ENCODE measurements around the gene TMEM26. TPM values are rescaled to one million over a fixed set of nuclear protein-coding genes. Genes with fewer than 3 reads are reported as not detected.
A peak's percentile ranks its signal among the peaks of the same experiment; 100 is the strongest.

TMEM26 gene
- total RNA-seq, 1 donor from 2014 or later, result not detected

DNA sequence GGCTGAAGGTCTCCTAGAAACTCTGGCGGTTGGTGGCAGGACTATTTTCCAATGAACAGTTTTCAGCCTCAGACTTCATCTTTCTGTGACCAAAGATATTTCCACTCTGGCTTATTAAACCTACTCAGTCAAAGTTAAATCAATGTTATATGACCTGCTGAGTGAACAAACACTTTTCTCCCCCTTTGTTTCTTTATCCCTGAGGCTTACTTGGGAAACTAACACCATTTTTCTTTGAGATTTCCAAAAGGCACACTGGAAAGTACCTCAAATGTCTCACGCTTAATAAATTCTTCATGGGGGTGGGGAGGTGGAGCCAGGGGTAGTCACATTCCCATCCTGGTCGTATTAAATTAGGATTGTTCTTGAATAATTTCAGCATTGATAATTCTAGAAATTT, 1.8 kb downstream of the TMEM26 start:
- Mint-ChIP-seq H3K27me3 (ENCODE audit: insufficient read depth, low read depth) (peaks cover 24% of the 10 kb centered on the region), H3K4me1 (peaks cover 15% of the 10 kb centered on the region), H3K4me3 (peak overlapping the region; percentile 43), H3K36me3 (no peaks in the 10 kb centered on the region), H3K9me3 (no peaks in the 10 kb centered on the region), H3K27ac (no peak overlapping the region)
- TF ChIP-seq CTCF (IDR thresholded peaks at IDR 0.05) (no peak), EZH2 (IDR thresholded peaks at IDR 0.05) (no peak), EZH2phosphoT487 (IDR thresholded peaks at IDR 0.05) (no peak)
- Histone ChIP-seq H3K36me3 (no peaks in the 10 kb centered on the region), H2AFZ (replicated peaks) (no peak overlapping the region), H3F3A (ENCODE audit: low read depth) (no peaks in the 10 kb centered on the region), H3K9me3 (ENCODE audit: low read depth) (no peaks in the 10 kb centered on the region), H4K20me1 (ENCODE audit: low read depth) (peaks cover 8% of the 10 kb centered on the region), H3K27ac (no peak overlapping the region), H3K9ac (no peak overlapping the region), H3K4me2 (no peak overlapping the region), H3K27me3 (peaks cover 66% of the 10 kb centered on the region), H3K79me2 (ENCODE audit: low read depth) (no peaks in the 10 kb centered on the region), H3K4me3 (no peak overlapping the region), H3K4me1 (no peaks in the 10 kb centered on the region)
- no peak for DNase-seq (ENCODE audit: low spot score)

GRCh38 chr10:61448841-61449600, 4.2 kb downstream of the TMEM26 start:
- TF ChIP-seq EZH2phosphoT487 (IDR thresholded peaks at IDR 0.05), result no peak
- TF ChIP-seq EZH2 (IDR thresholded peaks at IDR 0.05), result no peak
- TF ChIP-seq CTCF (IDR thresholded peaks at IDR 0.05), result no peak

GRCh38 chr10:61448091-61448490, 5.1 kb downstream of the TMEM26 start:
- Mint-ChIP-seq H3K36me3 (no peaks in the 10 kb centered on the region), H3K9me3 (no peaks in the 10 kb centered on the region), H3K27ac (no peak overlapping the region), H3K27me3 (ENCODE audit: insufficient read depth, low read depth) (peaks cover 14% of the 10 kb centered on the region), H3K4me1 (peaks cover 12% of the 10 kb centered on the region), H3K4me3 (no peak overlapping the region)
- no peaks in the 10 kb centered on the region for H3K36me3 ChIP-seq
- H3K4me2 ChIP-seq, result no peak overlapping the region
- H3K4me1 ChIP-seq, result no peaks in the 10 kb centered on the region
- no peaks in the 10 kb centered on the region for H3K79me2 ChIP-seq (ENCODE audit: low read depth)
- no peaks in the 10 kb centered on the region for H3K9me3 ChIP-seq (ENCODE audit: low read depth)
- no peaks in the 10 kb centered on the region for H4K20me1 ChIP-seq (ENCODE audit: low read depth)
- no peak for TF ChIP-seq EZH2phosphoT487 (IDR thresholded peaks at IDR 0.05)
- H3K4me3 ChIP-seq, result no peak overlapping the region
- no peaks in the 10 kb centered on the region for H3F3A ChIP-seq (ENCODE audit: low read depth)
- H2AFZ ChIP-seq (replicated peaks), result no peak overlapping the region
- no peak overlapping the region for H3K27ac ChIP-seq
- peaks cover 33% of the 10 kb centered on the region for H3K27me3 ChIP-seq
- no peak for DNase-seq (ENCODE audit: low spot score)
- no peak overlapping the region for H3K9ac ChIP-seq

More at GRCh38 chr10:61448841-61449600, 4.2 kb downstream of the TMEM26 start:
- Histone ChIP-seq H3K4me2 (no peak overlapping the region), H4K20me1 (ENCODE audit: low read depth) (peaks cover 8% of the 10 kb centered on the region), H3K9me3 (ENCODE audit: low read depth) (no peaks in the 10 kb centered on the region), H3K36me3 (no peaks in the 10 kb centered on the region), H2AFZ (replicated peaks) (no peak overlapping the region), H3K4me3 (no peak overlapping the region), H3K27me3 (peaks cover 42% of the 10 kb centered on the region), H3K79me2 (ENCODE audit: low read depth) (no peaks in the 10 kb centered on the region), H3K9ac (no peak overlapping the region), H3K27ac (no peak overlapping the region), H3K4me1 (no peaks in the 10 kb centered on the region), H3F3A (ENCODE audit: low read depth) (no peaks in the 10 kb centered on the region)
- peaks cover 19% of the 10 kb centered on the region for H3K27me3 Mint-ChIP-seq (ENCODE audit: insufficient read depth, low read depth)
- no peak for DNase-seq (ENCODE audit: low spot score)
- no peak overlapping the region for H3K4me3 Mint-ChIP-seq
- peaks cover 15% of the 10 kb centered on the region for H3K4me1 Mint-ChIP-seq
- H3K9me3 Mint-ChIP-seq, result no peaks in the 10 kb centered on the region
- H3K27ac Mint-ChIP-seq, result no peak overlapping the region
- H3K36me3 Mint-ChIP-seq, result no peaks in the 10 kb centered on the region

GRCh38 chr10:61439058-61439609, 14.0 kb downstream of the TMEM26 start:
- peaks cover 4% of the 10 kb centered on the region for H3K27me3 Mint-ChIP-seq (ENCODE audit: insufficient read depth, low read depth)
- no peak overlapping the region for H3K27ac Mint-ChIP-seq
- no peaks in the 10 kb centered on the region for H3F3A ChIP-seq (ENCODE audit: low read depth)
- no peak overlapping the region for H3K4me2 ChIP-seq
- H3K27me3 ChIP-seq, result no peaks in the 10 kb centered on the region
- no peaks in the 10 kb centered on the region for H3K36me3 Mint-ChIP-seq
- no peak overlapping the region for H3K9ac ChIP-seq
- H3K27ac ChIP-seq, result no peak overlapping the region
- no peaks in the 10 kb centered on the region for H4K20me1 ChIP-seq (ENCODE audit: low read depth)
- no peaks in the 10 kb centered on the region for H3K36me3 ChIP-seq
- H3K4me3 ChIP-seq, result no peak overlapping the region
- no peak overlapping the region for H3K4me3 Mint-ChIP-seq
- DNase-seq (ENCODE audit: low spot score), result no peak
- TF ChIP-seq EZH2 (IDR thresholded peaks at IDR 0.05) (no peak), EZH2phosphoT487 (IDR thresholded peaks at IDR 0.05) (no peak), CTCF (IDR thresholded peaks at IDR 0.05) (no peak)
- no peaks in the 10 kb centered on the region for H3K9me3 ChIP-seq (ENCODE audit: low read depth)
- H2AFZ ChIP-seq (replicated peaks), result no peak overlapping the region
- H3K9me3 Mint-ChIP-seq, result no peaks in the 10 kb centered on the region
- no peaks in the 10 kb centered on the region for H3K79me2 ChIP-seq (ENCODE audit: low read depth)
- H3K4me1 Mint-ChIP-seq, result no peaks in the 10 kb centered on the region
- no peaks in the 10 kb centered on the region for H3K4me1 ChIP-seq

Data from neural progenitor cell (in vitro differentiated cells).